ENCODE measurements around the gene ARPC5.

The ARPC5 gene

GRCh38 chr1:183597656-183598347 is 37.8 kb downstream of the ARPC5 start:
- Histone ChIP-seq H3K9me3 (no peaks in the 10 kb centered on the region), H3K27ac (peak overlapping the region; percentile 98), H3K36me3 (no peaks in the 10 kb centered on the region), H3K4me3 (ENCODE audit: low read depth in 1 of 2, low read length in 1 of 2) (no peak overlapping the region), H3K27me3 (no peaks in the 10 kb centered on the region), H3K4me1 (ENCODE audit: control insufficient read depth in 1 of 2, insufficient read depth in 1 of 2, low read depth in 1 of 2, low read length in 1 of 2) (peaks cover 75 to 84% of the 10 kb centered on the region in 2 experiments)
- TF ChIP-seq CTCF (IDR thresholded peaks at IDR 0.05), result no peak

- no peak for TF ChIP-seq CTCF (IDR thresholded peaks at IDR 0.05)
- H3K27ac ChIP-seq, result peak overlapping the region; percentile 57
- H3K27me3 ChIP-seq, result no peaks in the 10 kb centered on the region
- peaks cover 75 to 84% of the 10 kb centered on the region in 2 experiments for H3K4me1 ChIP-seq (ENCODE audit: control insufficient read depth in 1 of 2, insufficient read depth in 1 of 2, low read depth in 1 of 2, low read length in 1 of 2)
- no peak overlapping the region for H3K4me3 ChIP-seq (ENCODE audit: low read depth in 1 of 2, low read length in 1 of 2)
- H3K9me3 ChIP-seq, result no peaks in the 10 kb centered on the region
- no peaks in the 10 kb centered on the region for H3K36me3 ChIP-seq
These were observed 39.1 kb downstream of the ARPC5 start for GRCh38 chr1:183596500-183596899.

- TF ChIP-seq CTCF (IDR thresholded peaks at IDR 0.05), result no peak
- Histone ChIP-seq H3K4me3 (ENCODE audit: low read depth in 1 of 2, low read length in 1 of 2) (no peak overlapping the region), H3K9me3 (no peaks in the 10 kb centered on the region), H3K36me3 (no peaks in the 10 kb centered on the region), H3K27me3 (no peaks in the 10 kb centered on the region), H3K27ac (peak overlapping the region; percentile 57), H3K4me1 (ENCODE audit: control insufficient read depth in 1 of 2, insufficient read depth in 1 of 2, low read depth in 1 of 2, low read length in 1 of 2) (peaks cover 75 to 84% of the 10 kb centered on the region in 2 experiments)
These were observed 40.0 kb downstream of the ARPC5 start for GRCh38 chr1:183595537-183595936.

GRCh38 chr1:183593356-183593755 is 42.2 kb downstream of the ARPC5 start:
- no peak for TF ChIP-seq CTCF (IDR thresholded peaks at IDR 0.05)
- peaks cover 66 to 74% of the 10 kb centered on the region in 2 experiments for H3K4me1 ChIP-seq (ENCODE audit: control insufficient read depth in 1 of 2, insufficient read depth in 1 of 2, low read depth in 1 of 2, low read length in 1 of 2)
- no peaks in the 10 kb centered on the region for H3K9me3 ChIP-seq
- no peaks in the 10 kb centered on the region for H3K27me3 ChIP-seq
- peaks cover 5% of the 10 kb centered on the region for H3K36me3 ChIP-seq
- H3K4me3 ChIP-seq (ENCODE audit: low read depth in 1 of 2, low read length in 1 of 2), result peak overlapping the region; percentile 15 to 83
- H3K27ac ChIP-seq, result peak overlapping the region; percentile 100

GRCh38 chr1:183592733-183593132 is 42.9 kb downstream of the ARPC5 start:
- no peak for TF ChIP-seq CTCF (IDR thresholded peaks at IDR 0.05)
- peaks cover 9% of the 10 kb centered on the region for H3K36me3 ChIP-seq
- H3K4me3 ChIP-seq (ENCODE audit: low read depth in 1 of 2, low read length in 1 of 2), result peak overlapping the region; percentile 15 to 83
- H3K27me3 ChIP-seq, result no peaks in the 10 kb centered on the region
- no peaks in the 10 kb centered on the region for H3K9me3 ChIP-seq
- H3K4me1 ChIP-seq (ENCODE audit: control insufficient read depth in 1 of 2, insufficient read depth in 1 of 2, low read depth in 1 of 2, low read length in 1 of 2), result peaks cover 64 to 76% of the 10 kb centered on the region in 2 experiments
- H3K27ac ChIP-seq, result peak overlapping the region; percentile 100
